HepG2 (cell line): ENCODE data around the gene ABRACL. TPM values are rescaled to one million over a fixed set of nuclear protein-coding genes. Genes with fewer than 3 reads are reported as not detected.

Experiments
- ATAC-seq: fragments of 200-7000 bp; cut with Tn5 transposase; 3 replicates; pipeline ENCODE4 v1.9.1; 2020; ENCODE audit warnings: mild to moderate bottlenecking, moderate library complexity
- BruUV-seq: library from RNA; stranded (reverse); fragments of 400-500 nt; replicated peaks from 2 replicates; lab custom pipeline; 2021; lab: Mats Ljungman, UMichigan
- CTCF ChIA-PET: fragments of 300-600 bp; formaldehyde crosslinking; extraction: SDS; loops from one replicate; lab custom pipeline; 2021; ENCODE audit warnings: low total read pairs, inconsistent platforms, low intra/inter-chr PET ratio; lab: Yijun Ruan, JAX
- POLR2A ChIA-PET: fragments of 350-600 bp; sonication (Branson Sonifier 250); formaldehyde crosslinking; loops from one replicate; lab custom pipeline; 2020; ENCODE audit warnings: antibody characterized with exemption, inconsistent platforms; lab: Yijun Ruan, JAX
- DNase-seq: peaks from one replicate; pipeline ENCODE4 v3.0.0-alpha.2; 2015; ENCODE audit warnings: low spot score
- FAIRE-seq: peaks from 3 replicates; lab custom pipeline; 2011; peaks lifted over from hg19 to GRCh38; lab: Jason Lieb, UNC
- H2AFZ ChIP-seq: one replicate; pipeline ENCODE4 v1.6.1; 2011; ENCODE audit warnings: low read length, inconsistent platforms
- H3K27ac ChIP-seq: fragments of 300-600 bp; 3 replicates; pipeline ENCODE4 v1.8.0; 2011; ENCODE audit warnings: mixed run types, mild to moderate bottlenecking, mixed read lengths, low read length, inconsistent platforms; ENCODE audit not compliant: insufficient read depth; ENCODE audit errors: extremely low read length
- H3K27me3 ChIP-seq, 2 experiments: fragments of 200-600 bp in 1 of 2; 2 replicates in 1 of 2; 3 replicates in 1 of 2; pipeline versions ENCODE4 v1.6.0 to v1.8.0; 2011; ENCODE audit warnings: low read length in 2 of 2, mild to moderate bottlenecking in 2 of 2, moderate library complexity in 2 of 2, inconsistent platforms in 1 of 2; ENCODE audit not compliant: insufficient read depth in 2 of 2, control insufficient read depth in 1 of 2
- H3K36me3 ChIP-seq, 2 experiments: fragments of 200-600 bp in 1 of 2; replicated peaks in 1 of 2; 2 replicates in 1 of 2; 3 replicates in 1 of 2; pipeline versions ENCODE4 v1.5.1 to v1.8.0; 2011; ENCODE audit warnings: low read length in 2 of 2, inconsistent platforms in 1 of 2; ENCODE audit not compliant: insufficient read depth in 2 of 2, control insufficient read depth in 1 of 2
- H3K4me1 ChIP-seq: 2 replicates; pipeline ENCODE4 v1.5.1; 2012; ENCODE audit warnings: low read length, inconsistent platforms; ENCODE audit not compliant: insufficient read depth
- H3K4me2 ChIP-seq: 2 replicates; pipeline ENCODE4 v1.6.0; 2011; ENCODE audit warnings: low read depth, low read length, inconsistent platforms
- H3K4me3 ChIP-seq, 3 experiments: fragments of 200-600 bp in 1 of 3; sonication (generic), shearing (Covaris generic) in 1 of 3; replicated peaks in 1 of 3; 2 replicates each; pipeline ENCODE4 v1.5.1; 2011 to 2016; ENCODE audit warnings: low read length in 3 of 3, inconsistent platforms in 2 of 3, low read depth in 2 of 3, mild to moderate bottlenecking in 2 of 3, control low read depth in 1 of 3, mixed read lengths in 1 of 3; ENCODE audit not compliant: insufficient read depth in 1 of 3
- H3K79me2 ChIP-seq: one replicate; pipeline ENCODE4 v1.6.1; 2011; ENCODE audit warnings: low read length, inconsistent platforms; ENCODE audit not compliant: insufficient read depth
- H3K9ac ChIP-seq: 2 replicates; pipeline ENCODE4 v1.6.0; 2011; ENCODE audit warnings: mild to moderate bottlenecking, low read depth, low read length, inconsistent platforms; ENCODE audit not compliant: insufficient read depth
- H3K9me3 ChIP-seq: 2 replicates; pipeline ENCODE4 v1.5.1; 2012; ENCODE audit warnings: mild to moderate bottlenecking, low read length
- H4K20me1 ChIP-seq: 2 replicates; pipeline ENCODE4 v1.6.0; 2011; ENCODE audit warnings: inconsistent platforms, mild to moderate bottlenecking, low read length, moderate library complexity; ENCODE audit not compliant: insufficient read depth
- HOXA7 ChIP-seq: sonication (generic); formaldehyde crosslinking; IDR thresholded peaks from 2 replicates; pipeline ENCODE4 v1.8.1; 2022; ENCODE audit warnings: mild to moderate bottlenecking, missing genetic modification reagents, moderate library complexity
- WGBS: methylation state at CpG from one replicate; pipeline ENCODE4 v1.1.6; 2017; ENCODE audit warnings: low lambda C conversion rate; 5-methylcytosine and 5-hydroxymethylcytosine counted together
- in situ Hi-C: cut with HindIII; loops from 2 replicates; pipeline ENCODE4 v1.10.0; 2017; ENCODE audit warnings: low pct_unique_long_range_greater_than_20kb; ENCODE audit not compliant: extremely low pct_ligation_motif_present
- intact Hi-C: fragments of 100-400 bp; cut with micrococcal nuclease; formaldehyde crosslinking; loops from one replicate; pipeline ENCODE4 v1.10.0; 2022; ENCODE audit not compliant: unreplicated experiment
- polyA plus RNA-seq, 8 experiments: library from polyadenylated mRNA; depleted of rRNA in 3 of 8; stranded (reverse) in 7 of 8; unstranded in 1 of 8; fragments of >200 nt; fragmentation: Illumina TruSeq in 4 of 8; extraction: Trizol in 4 of 8; gene quantifications; 2 replicates each; pipeline versions ENCODE4 v1.2.1 to v1.2.3, GENCODE V29; 2011 to 2016; ENCODE audit warnings: low read depth in 4 of 8, missing spikeins in 1 of 8, mixed read lengths in 1 of 8; ENCODE audit not compliant: insufficient read depth in 1 of 8
- total RNA-seq, 5 experiments: library from RNA; depleted of rRNA; stranded (reverse); fragments of >200 nt; fragmentation: Illumina TruSeq; extraction: Trizol; gene quantifications; 2 replicates each; pipeline ENCODE4 v1.2.3, GENCODE V29; 2016; ENCODE audit warnings: low read depth in 1 of 5
- TF ChIP-seq, protein P1 (sequence below): sonication (generic); formaldehyde crosslinking; IDR thresholded peaks from 2 replicates; pipeline ENCODE4 v1.4.0; 2020; ENCODE audit warnings: missing genetic modification reagents
- TF ChIP-seq, protein P2 (sequence below), 2 experiments: fragments of 450-650 bp in 1 of 2; sonication (generic) in 1 of 2; formaldehyde crosslinking; IDR thresholded peaks; 2 replicates each; pipeline versions ENCODE4 v1.5.0 to v1.8.0; 2020 to 2022; ENCODE audit warnings: mild to moderate bottlenecking in 1 of 2, missing genetic modification reagents in 1 of 2

The ABRACL gene
- total and polyA plus RNA-seq, 2 of the 13 experiments (the other 11 are each of a cell fraction or from before 2014, with no cell fraction given) = 1.4 to 5.4 TPM

DNA sequence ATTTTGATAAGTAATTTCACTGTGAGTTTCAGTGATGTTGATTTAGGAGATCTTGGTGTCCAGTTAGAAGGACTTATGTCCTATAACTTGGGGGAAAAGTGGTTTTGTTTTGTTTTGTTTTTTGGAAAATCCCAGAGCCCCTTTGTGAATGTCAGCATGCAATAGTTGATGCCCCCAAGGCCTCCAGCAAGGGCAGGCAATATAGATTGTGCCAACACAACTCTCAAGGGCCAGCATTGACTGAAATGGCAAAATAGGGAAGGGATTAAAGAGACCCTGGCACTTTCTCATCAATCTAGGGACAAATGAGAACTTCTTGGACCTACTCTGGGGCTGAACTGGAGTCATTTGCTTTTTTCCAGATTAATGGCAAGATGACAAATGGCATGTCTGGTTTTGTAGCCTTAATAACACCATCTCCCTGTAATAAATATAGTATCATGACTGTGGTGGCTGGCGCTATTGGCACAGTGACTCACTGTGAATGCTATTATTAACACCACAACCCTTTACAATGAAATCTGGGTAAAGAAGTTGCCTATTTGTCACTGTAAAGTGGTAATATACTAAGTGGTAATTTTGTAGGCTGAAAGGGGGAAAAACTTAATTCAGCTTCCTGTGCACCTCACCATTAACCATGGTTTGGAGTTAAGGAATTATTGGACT is 51.8 kb downstream of the ABRACL start:
- ATAC-seq (no peak), FAIRE-seq (no peak), DNase-seq (no peak)
- no peaks in the 10 kb centered on the region; a peak in 2 of 5 replicates for H3K27me3 ChIP-seq
- in situ Hi-C loops (no loop called here), intact Hi-C loops (no loop called here)
- H3K36me3 ChIP-seq = no peaks in the 10 kb centered on the region
- H4K20me1 ChIP-seq = no peaks in the 10 kb centered on the region
- WGBS = 87% methylated on average over 1 of the region's 1 CpG
- TF ChIP-seq, protein P1, sequence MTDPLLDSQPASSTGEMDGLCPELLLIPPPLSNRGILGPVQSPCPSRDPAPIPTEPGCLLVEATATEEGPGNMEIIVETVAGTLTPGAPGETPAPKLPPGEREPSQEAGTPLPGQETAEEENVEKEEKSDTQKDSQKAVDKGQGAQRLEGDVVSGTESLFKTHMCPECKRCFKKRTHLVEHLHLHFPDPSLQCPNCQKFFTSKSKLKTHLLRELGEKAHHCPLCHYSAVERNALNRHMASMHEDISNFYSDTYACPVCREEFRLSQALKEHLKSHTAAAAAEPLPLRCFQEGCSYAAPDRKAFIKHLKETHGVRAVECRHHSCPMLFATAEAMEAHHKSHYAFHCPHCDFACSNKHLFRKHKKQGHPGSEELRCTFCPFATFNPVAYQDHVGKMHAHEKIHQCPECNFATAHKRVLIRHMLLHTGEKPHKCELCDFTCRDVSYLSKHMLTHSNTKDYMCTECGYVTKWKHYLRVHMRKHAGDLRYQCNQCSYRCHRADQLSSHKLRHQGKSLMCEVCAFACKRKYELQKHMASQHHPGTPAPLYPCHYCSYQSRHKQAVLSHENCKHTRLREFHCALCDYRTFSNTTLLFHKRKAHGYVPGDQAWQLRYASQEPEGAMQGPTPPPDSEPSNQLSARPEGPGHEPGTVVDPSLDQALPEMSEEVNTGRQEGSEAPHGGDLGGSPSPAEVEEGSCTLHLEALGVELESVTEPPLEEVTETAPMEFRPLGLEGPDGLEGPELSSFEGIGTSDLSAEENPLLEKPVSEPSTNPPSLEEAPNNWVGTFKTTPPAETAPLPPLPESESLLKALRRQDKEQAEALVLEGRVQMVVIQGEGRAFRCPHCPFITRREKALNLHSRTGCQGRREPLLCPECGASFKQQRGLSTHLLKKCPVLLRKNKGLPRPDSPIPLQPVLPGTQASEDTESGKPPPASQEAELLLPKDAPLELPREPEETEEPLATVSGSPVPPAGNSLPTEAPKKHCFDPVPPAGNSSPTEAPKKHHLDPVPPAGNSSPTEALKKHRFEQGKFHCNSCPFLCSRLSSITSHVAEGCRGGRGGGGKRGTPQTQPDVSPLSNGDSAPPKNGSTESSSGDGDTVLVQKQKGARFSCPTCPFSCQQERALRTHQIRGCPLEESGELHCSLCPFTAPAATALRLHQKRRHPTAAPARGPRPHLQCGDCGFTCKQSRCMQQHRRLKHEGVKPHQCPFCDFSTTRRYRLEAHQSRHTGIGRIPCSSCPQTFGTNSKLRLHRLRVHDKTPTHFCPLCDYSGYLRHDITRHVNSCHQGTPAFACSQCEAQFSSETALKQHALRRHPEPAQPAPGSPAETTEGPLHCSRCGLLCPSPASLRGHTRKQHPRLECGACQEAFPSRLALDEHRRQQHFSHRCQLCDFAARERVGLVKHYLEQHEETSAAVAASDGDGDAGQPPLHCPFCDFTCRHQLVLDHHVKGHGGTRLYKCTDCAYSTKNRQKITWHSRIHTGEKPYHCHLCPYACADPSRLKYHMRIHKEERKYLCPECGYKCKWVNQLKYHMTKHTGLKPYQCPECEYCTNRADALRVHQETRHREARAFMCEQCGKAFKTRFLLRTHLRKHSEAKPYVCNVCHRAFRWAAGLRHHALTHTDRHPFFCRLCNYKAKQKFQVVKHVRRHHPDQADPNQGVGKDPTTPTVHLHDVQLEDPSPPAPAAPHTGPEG (CRISPR knock-in tag) = no peak
- no peak for TF ChIP-seq HOXA7
- TF ChIP-seq, protein P2, sequence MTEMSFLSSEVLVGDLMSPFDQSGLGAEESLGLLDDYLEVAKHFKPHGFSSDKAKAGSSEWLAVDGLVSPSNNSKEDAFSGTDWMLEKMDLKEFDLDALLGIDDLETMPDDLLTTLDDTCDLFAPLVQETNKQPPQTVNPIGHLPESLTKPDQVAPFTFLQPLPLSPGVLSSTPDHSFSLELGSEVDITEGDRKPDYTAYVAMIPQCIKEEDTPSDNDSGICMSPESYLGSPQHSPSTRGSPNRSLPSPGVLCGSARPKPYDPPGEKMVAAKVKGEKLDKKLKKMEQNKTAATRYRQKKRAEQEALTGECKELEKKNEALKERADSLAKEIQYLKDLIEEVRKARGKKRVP (CRISPR knock-in tag; IDR thresholded peaks at IDR 0.05) = no peak
- ChIA-PET CTCF (no interaction called here), POLR2A (no interaction called here)
- no peak overlapping the region for H3K9ac ChIP-seq
- H3K9me3 ChIP-seq = no peaks in the 10 kb centered on the region
- no TSS peak for BruUV-seq
- no peaks in the 10 kb centered on the region for H3K79me2 ChIP-seq
- no peak overlapping the region for H3K4me3 ChIP-seq
- no peak overlapping the region for H3K27ac ChIP-seq
- no peak overlapping the region for H3K4me2 ChIP-seq
- H3K4me1 ChIP-seq = no peaks in the 10 kb centered on the region
- H2AFZ ChIP-seq = no peak overlapping the region
